GM19035 (cell line): ENCODE data around the gene CELSR2.
A peak's percentile ranks its signal among the peaks of the same experiment; 100 is the strongest.

Source experiments
- ATAC-seq: cut with Tn5 transposase; IDR thresholded peaks from one replicate; pipeline ENCODE4 v1.9.1; 2021; ENCODE audit not compliant: unreplicated experiment

CELSR2 gene

GRCh38 chr1:109229531-109230127, 19.7 kb upstream of the CELSR2 start:
- no peak for ATAC-seq

- ATAC-seq: no peak
Measured at GRCh38 chr1:109231066-109231465, 18.3 kb upstream of the CELSR2 start.

- no peak for ATAC-seq
Measured at GRCh38 chr1:109235137-109235536, 14.2 kb upstream of the CELSR2 start.

GRCh38 chr1:109237512-109237911, 11.8 kb upstream of the CELSR2 start:
- no peak for ATAC-seq

- ATAC-seq: no peak
Measured at GRCh38 chr1:109238382-109238781, 11.0 kb upstream of the CELSR2 start.

- ATAC-seq: no peak
Measured at GRCh38 chr1:109239047-109239408, 10.3 kb upstream of the CELSR2 start.

- ATAC-seq: peak; percentile 64
Measured at GRCh38 chr1:109239409-109240068, 9.8 kb upstream of the CELSR2 start.

GRCh38 chr1:109240158-109241152, 8.9 kb upstream of the CELSR2 start:
- ATAC-seq: no peak

GRCh38 chr1:109241344-109241743, 8.0 kb upstream of the CELSR2 start:
- ATAC-seq: no peak

GRCh38 chr1:109241841-109242345, 7.4 kb upstream of the CELSR2 start:
- no peak for ATAC-seq

- ATAC-seq: no peak
Measured at GRCh38 chr1:109242387-109242786, 7.0 kb upstream of the CELSR2 start.

GRCh38 chr1:109243221-109243620, 6.1 kb upstream of the CELSR2 start:
- ATAC-seq: no peak

GRCh38 chr1:109243860-109244552, 5.3 kb upstream of the CELSR2 start:
- ATAC-seq: no peak

GRCh38 chr1:109246141-109246551, 3.2 kb upstream of the CELSR2 start:
- no peak for ATAC-seq

- ATAC-seq: no peak
Measured at GRCh38 chr1:109247401-109248365, 1.7 kb upstream of the CELSR2 start.

GRCh38 chr1:109248444-109248796, 919 bp upstream of the CELSR2 start:
- ATAC-seq: no peak

GRCh38 chr1:109249654-109250401, 489 bp downstream of the CELSR2 start:
- ATAC-seq: peak; percentile 38

- ATAC-seq: no peak
Measured at GRCh38 chr1:109250454-109251276, 1.3 kb downstream of the CELSR2 start.
